Upper lobe of left lung (tissue), 6 donors: ENCODE measurements around the gene DNAJC18. TPM values are rescaled to one million over a fixed set of nuclear protein-coding genes. Genes with fewer than 3 reads are reported as not detected.

Experiments used
- ATAC-seq, 2 donors: fragments of 200-7000 bp; cut with Tn5 transposase; one replicate each; pipeline ENCODE4 v1.9.1; 2022; ENCODE audit warnings: mild to moderate bottlenecking in 2 of 2, moderate library complexity in 2 of 2; ENCODE audit not compliant: low FRiP score in 2 of 2
- DNase-seq, 2 donors: peaks; one replicate each; pipeline ENCODE4 v3.0.0-alpha.2; 2019 to 2020
- H3K27ac ChIP-seq, 4 donors: fragments of 200-600 bp; sonication (generic); one replicate each; pipeline ENCODE4 v1.5.1; 2016 to 2019
- H3K27me3 ChIP-seq, 4 donors: fragments of 200-600 bp; sonication (generic); one replicate each; pipeline ENCODE4 v1.5.1; 2017 to 2019
- H3K36me3 ChIP-seq, 4 donors: fragments of 200-600 bp; sonication (generic); one replicate each; pipeline ENCODE4 v1.5.1; 2016 to 2019
- H3K4me1 ChIP-seq, 4 donors: fragments of 200-600 bp; sonication (generic); one replicate each; pipeline ENCODE4 v1.5.1; 2018 to 2019
- H3K4me3 ChIP-seq, 4 donors: fragments of 200-600 bp; sonication (generic); one replicate each; pipeline ENCODE4 v1.5.1; 2017 to 2019; ENCODE audit warnings: mild to moderate bottlenecking in 2 of 4, moderate library complexity in 1 of 4
- H3K9me3 ChIP-seq, 4 donors: fragments of 200-600 bp; sonication (generic); one replicate each; pipeline ENCODE4 v1.5.1; 2018 to 2019
- EP300 ChIP-seq, 4 donors: sonication (generic); formaldehyde crosslinking; IDR thresholded peaks; one replicate each; pipeline ENCODE4 v1.5.1; 2017; ENCODE audit warnings: antibody characterized with exemption in 4 of 4, control low read depth in 2 of 4
- POLR2A ChIP-seq, 4 donors: fragments of 450-650 bp; IDR thresholded peaks; one replicate each; pipeline ENCODE4 v1.5.1; 2016 to 2017; ENCODE audit warnings: antibody characterized with exemption in 4 of 4, mild to moderate bottlenecking in 2 of 4
- POLR2AphosphoS5 ChIP-seq, 2 donors: sonication (generic); formaldehyde crosslinking; IDR thresholded peaks; one replicate each; pipeline ENCODE4 v1.5.1; 2017; ENCODE audit warnings: antibody characterized with exemption in 2 of 2
- WGBS, 2 donors: methylation state at CpG; one replicate each; pipeline ENCODE4 v1.1.5; 2017 to 2018; 5-methylcytosine and 5-hydroxymethylcytosine counted together
- total RNA-seq, 6 donors: library from RNA; depleted of rRNA in 4 of 6; stranded (reverse); fragments of >200 nt in 4 of 6; gene quantifications; one replicate each; pipeline versions ENCODE4 v1.1.0 to v1.2.1, GENCODE V29; 2016 to 2021
- TF ChIP-seq, protein P1 (sequence below), 6 experiments: fragments of 450-650 bp in 4 of 6; fragments of 200-600 bp in 2 of 6; sonication (generic) in 2 of 6; IDR thresholded peaks; one replicate each; pipeline ENCODE4 v1.5.1; 2016 to 2019; ENCODE audit warnings: antibody characterized with exemption in 6 of 6
- donor health status: DM: no; HTN: no; CAD: no; lungs with moderate emphysema.
- donor health status: DM: no; HTN: yes; CAD: no; lungs with severe emphysema.

DNAJC18 gene
- total RNA-seq, 6 donors from 2014 or later: 1.0 to 11.6 (median 6.3) TPM

DNA sequence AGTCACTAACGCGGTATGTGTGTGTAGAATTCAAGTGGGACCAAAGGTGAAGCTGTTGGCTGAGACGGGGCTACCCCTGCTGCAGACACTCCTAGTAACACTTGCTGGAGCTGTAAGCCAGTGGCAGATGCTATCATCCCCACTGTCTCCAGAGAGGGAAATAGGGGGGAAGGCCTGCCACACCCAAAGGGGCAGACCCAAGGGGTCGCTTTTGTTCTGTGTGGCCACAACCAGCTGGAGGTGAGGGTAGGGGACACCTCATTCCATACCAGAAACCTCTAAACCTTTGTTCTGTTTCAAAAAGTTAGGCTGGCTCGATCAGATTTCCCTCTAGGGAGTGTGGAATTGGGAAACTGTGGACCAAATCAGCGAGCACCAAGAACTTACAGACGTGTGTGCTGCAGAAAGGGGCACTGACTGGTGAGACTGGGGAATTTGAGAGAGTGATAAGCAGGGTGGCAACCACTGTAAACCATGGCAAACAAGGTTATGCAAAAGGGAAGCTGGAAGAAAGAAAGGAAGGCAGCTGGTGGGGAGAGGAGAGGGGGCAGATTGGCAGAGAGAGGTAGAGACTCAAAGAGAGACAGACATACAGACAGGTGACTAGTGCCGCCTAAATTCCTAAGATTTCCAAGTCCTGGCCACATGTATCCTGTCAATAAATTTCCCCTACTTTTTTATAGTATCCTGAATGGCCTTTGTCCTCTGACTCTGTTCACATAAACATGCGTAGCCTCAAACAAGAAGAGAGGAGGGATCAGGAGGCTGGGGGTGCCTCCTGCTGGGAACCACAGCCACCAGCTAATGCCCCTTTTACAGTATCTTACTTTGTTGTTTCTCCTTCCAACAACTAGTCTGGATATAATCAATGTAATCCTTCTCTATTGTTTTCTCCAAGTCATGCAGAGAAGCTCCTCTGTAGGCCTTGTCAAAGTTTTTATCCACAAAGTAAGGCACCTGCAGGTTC is 19.8 kb downstream of the DNAJC18 start:
- Histone ChIP-seq H3K4me1 (peaks cover 11 to 21% (median 17%) of the 10 kb centered on the region in 4 donors), H3K9me3 (no peaks in the 10 kb centered on the region), H3K36me3 (peaks cover 0 to 49% (median 19%) of the 10 kb centered on the region in 4 donors), H3K27ac (peak overlapping the region in 1 of 4 donors; percentile 58), H3K27me3 (no peaks in the 10 kb centered on the region), H3K4me3 (no peak overlapping the region)
- DNase-seq: no peak
- no peak for TF ChIP-seq POLR2A (IDR thresholded peaks at IDR 0.05)
- TF ChIP-seq, protein P1, sequence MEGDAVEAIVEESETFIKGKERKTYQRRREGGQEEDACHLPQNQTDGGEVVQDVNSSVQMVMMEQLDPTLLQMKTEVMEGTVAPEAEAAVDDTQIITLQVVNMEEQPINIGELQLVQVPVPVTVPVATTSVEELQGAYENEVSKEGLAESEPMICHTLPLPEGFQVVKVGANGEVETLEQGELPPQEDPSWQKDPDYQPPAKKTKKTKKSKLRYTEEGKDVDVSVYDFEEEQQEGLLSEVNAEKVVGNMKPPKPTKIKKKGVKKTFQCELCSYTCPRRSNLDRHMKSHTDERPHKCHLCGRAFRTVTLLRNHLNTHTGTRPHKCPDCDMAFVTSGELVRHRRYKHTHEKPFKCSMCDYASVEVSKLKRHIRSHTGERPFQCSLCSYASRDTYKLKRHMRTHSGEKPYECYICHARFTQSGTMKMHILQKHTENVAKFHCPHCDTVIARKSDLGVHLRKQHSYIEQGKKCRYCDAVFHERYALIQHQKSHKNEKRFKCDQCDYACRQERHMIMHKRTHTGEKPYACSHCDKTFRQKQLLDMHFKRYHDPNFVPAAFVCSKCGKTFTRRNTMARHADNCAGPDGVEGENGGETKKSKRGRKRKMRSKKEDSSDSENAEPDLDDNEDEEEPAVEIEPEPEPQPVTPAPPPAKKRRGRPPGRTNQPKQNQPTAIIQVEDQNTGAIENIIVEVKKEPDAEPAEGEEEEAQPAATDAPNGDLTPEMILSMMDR (IDR thresholded peaks at IDR 0.05): no peak
- no peak for TF ChIP-seq POLR2AphosphoS5 (IDR thresholded peaks at IDR 0.05)
- no peak for TF ChIP-seq EP300 (IDR thresholded peaks at IDR 0.05)
- ATAC-seq: no peak
- 72 to 74% methylated on average over 9 of the region's 9 CpGs for WGBS, 2 donors

DNA sequence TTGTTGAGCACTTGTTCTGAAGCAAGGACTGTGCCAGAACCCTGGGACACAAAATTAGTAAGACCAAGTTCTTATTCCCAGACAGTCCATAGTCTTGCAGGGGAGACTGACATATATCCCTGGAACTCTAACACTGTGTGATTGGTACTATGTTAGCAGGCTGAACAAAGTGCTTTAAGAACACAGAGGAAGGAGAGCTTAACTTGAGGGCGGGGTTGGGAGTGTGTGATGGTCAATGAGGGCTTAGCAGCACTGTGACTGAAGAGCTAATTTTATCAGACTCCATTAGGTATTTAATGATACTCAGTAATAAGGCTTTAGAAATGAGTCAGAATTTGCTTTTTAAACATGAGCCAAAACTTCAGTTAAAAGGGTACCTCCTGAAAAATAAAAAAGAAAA is 20.5 kb downstream of the DNAJC18 start:
- DNase-seq (no peak), ATAC-seq (no peak)
- peak overlapping the region in 2 of 4 donors; percentile 56 to 58 for H3K27ac ChIP-seq
- peaks cover 11 to 21% (median 17%) of the 10 kb centered on the region in 4 donors for H3K4me1 ChIP-seq
- H3K36me3 ChIP-seq: peaks cover 0 to 44% (median 14%) of the 10 kb centered on the region in 4 donors
- 82 to 85% methylated on average over 1 of the region's 1 CpG for WGBS, 2 donors
- no peaks in the 10 kb centered on the region for H3K27me3 ChIP-seq
- no peak overlapping the region for H3K4me3 ChIP-seq
- no peak for TF ChIP-seq POLR2AphosphoS5 (IDR thresholded peaks at IDR 0.05)
- TF ChIP-seq, protein P1 (IDR thresholded peaks at IDR 0.05): no peak
- TF ChIP-seq EP300 (IDR thresholded peaks at IDR 0.05): no peak
- TF ChIP-seq POLR2A (IDR thresholded peaks at IDR 0.05): no peak
- H3K9me3 ChIP-seq: no peaks in the 10 kb centered on the region

DNA sequence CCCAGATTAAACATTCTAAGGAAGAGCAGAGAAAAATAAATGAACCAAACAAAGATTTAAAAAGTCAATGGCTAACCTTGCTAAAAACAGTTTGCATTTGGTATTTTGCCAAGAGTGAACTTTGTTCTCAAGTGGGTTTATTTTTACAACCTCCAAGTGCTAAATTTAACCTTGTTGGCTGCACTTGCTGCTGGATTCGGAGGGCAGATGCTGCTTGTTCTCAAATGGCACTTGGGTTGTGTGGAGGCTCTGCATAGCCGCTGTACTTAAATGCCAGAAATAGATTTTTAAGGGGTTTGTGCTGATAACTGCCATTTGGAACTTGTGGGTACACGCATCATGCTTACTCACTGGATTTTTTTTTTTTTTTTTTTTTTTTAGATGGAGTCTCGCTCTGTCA is 22.1 kb downstream of the DNAJC18 start:
- 39 to 43% methylated on average over 4 of the region's 4 CpGs for WGBS, 2 donors
- Histone ChIP-seq H3K9me3 (no peaks in the 10 kb centered on the region), H3K27ac (peak overlapping the region in 1 of 4 donors; percentile 16)

DNA sequence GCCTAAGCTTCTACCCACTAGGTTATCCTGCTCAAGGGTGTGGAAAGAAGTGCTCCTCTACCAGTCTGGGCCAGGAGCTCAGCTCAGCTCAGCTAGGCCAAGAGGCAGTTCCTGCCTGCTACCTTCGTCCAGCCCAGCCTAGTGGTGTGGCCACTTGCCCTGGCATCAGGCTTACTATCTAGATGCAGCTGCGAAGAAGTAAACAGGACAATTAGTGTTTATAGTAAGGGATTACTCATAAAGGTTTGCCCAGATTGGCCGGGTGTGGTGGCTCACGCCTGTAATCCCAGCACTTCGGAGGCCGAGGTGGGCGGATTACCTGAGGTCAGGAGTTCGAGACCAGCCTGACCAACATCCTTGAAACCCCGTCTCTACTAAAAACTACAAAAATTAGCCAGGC is 22.7 kb downstream of the DNAJC18 start:
- H3K4me1 ChIP-seq: peaks cover 11 to 21% (median 17%) of the 10 kb centered on the region in 4 donors
- H3K27me3 ChIP-seq: no peaks in the 10 kb centered on the region
- TF ChIP-seq EP300 (IDR thresholded peaks at IDR 0.05) (no peak), POLR2A (IDR thresholded peaks at IDR 0.05) (no peak), POLR2AphosphoS5 (IDR thresholded peaks at IDR 0.05) (no peak)
- TF ChIP-seq, protein P1 (IDR thresholded peaks at IDR 0.05): no peak
- no peaks in the 10 kb centered on the region for H3K9me3 ChIP-seq
- no peak overlapping the region for H3K4me3 ChIP-seq
- DNase-seq (no peak), ATAC-seq (no peak)
- WGBS, 2 donors: 82 to 92% methylated on average over 8 to 9 of the region's 9 CpGs
- H3K27ac ChIP-seq: peak overlapping the region in 1 of 4 donors; percentile 16
- H3K36me3 ChIP-seq: peaks cover 0 to 59% (median 13%) of the 10 kb centered on the region in 4 donors

More for the DNA sequence above, 22.1 kb downstream of the DNAJC18 start:
- H3K27me3 ChIP-seq: no peaks in the 10 kb centered on the region
- TF ChIP-seq, protein P1 (IDR thresholded peaks at IDR 0.05): no peak
- TF ChIP-seq POLR2A (IDR thresholded peaks at IDR 0.05) (no peak), POLR2AphosphoS5 (IDR thresholded peaks at IDR 0.05) (no peak), EP300 (IDR thresholded peaks at IDR 0.05) (no peak)
- ATAC-seq: no peak
- H3K4me3 ChIP-seq: no peak overlapping the region
- DNase-seq: no peak
- H3K36me3 ChIP-seq: peaks cover 0 to 56% (median 12%) of the 10 kb centered on the region in 4 donors
- H3K4me1 ChIP-seq: peaks cover 11 to 21% (median 17%) of the 10 kb centered on the region in 4 donors
